Parathyroid adenoma (tissue), 2 donors: ENCODE measurements around the gene SH3BP4.

ENCODE experiments used
- H2AFZ ChIP-seq: fragments of 300-600 bp; sonication (generic); one replicate; pipeline ENCODE4 v1.7.0; 2017; ENCODE audit warnings: antibody characterized with exemption, mild to moderate bottlenecking
- H3K27ac ChIP-seq: fragments of 300-600 bp; sonication (generic); one replicate; pipeline ENCODE4 v1.7.0; 2017
- H3K27me3 ChIP-seq: fragments of 300-600 bp; sonication (generic); one replicate; pipeline ENCODE4 v1.7.0; 2017; ENCODE audit warnings: low read length; ENCODE audit not compliant: control insufficient read depth, insufficient read depth
- H3K36me3 ChIP-seq: fragments of 300-600 bp; sonication (generic); one replicate; pipeline ENCODE4 v1.7.0; 2017; ENCODE audit warnings: low read length; ENCODE audit not compliant: control insufficient read depth, insufficient read depth
- H3K4me1 ChIP-seq: fragments of 300-600 bp; sonication (generic); one replicate; pipeline ENCODE4 v1.7.0; 2017; ENCODE audit warnings: control low read depth
- H3K4me2 ChIP-seq: fragments of 300-600 bp; sonication (generic); one replicate; pipeline ENCODE4 v1.7.0; 2017; ENCODE audit warnings: low read length
- H3K4me3 ChIP-seq: fragments of 300-600 bp; sonication (generic); one replicate; pipeline ENCODE4 v1.7.0; 2017; ENCODE audit warnings: low read depth, low read length
- H3K79me2 ChIP-seq: fragments of 300-600 bp; sonication (generic); one replicate; pipeline ENCODE4 v1.7.0; 2017; ENCODE audit warnings: control low read depth
- H3K9ac ChIP-seq: fragments of 300-600 bp; sonication (generic); one replicate; pipeline ENCODE4 v1.7.0; 2017; ENCODE audit warnings: mild to moderate bottlenecking
- H3K9me3 ChIP-seq: fragments of 300-600 bp; sonication (generic); one replicate; pipeline ENCODE4 v1.7.0; 2017; ENCODE audit warnings: low read length; ENCODE audit not compliant: control insufficient read depth
- CTCF ChIP-seq: fragments of 300-600 bp; sonication (generic); IDR thresholded peaks from one replicate; pipeline ENCODE4 v1.7.0; 2017; ENCODE audit warnings: antibody characterized with exemption, mild to moderate bottlenecking
- donor health status: primary hyperparathyroidism.

SH3BP4 gene

GRCh38 chr2:234968631-234969305 is 17.0 kb downstream of the SH3BP4 start:
- Histone ChIP-seq H2AFZ (no peak overlapping the region), H3K4me3 (no peak overlapping the region), H3K4me2 (no peak overlapping the region), H3K9me3 (no peaks in the 10 kb centered on the region), H3K27me3 (no peaks in the 10 kb centered on the region), H3K79me2 (no peaks in the 10 kb centered on the region), H3K27ac (no peak overlapping the region), H3K9ac (no peak overlapping the region), H3K36me3 (no peaks in the 10 kb centered on the region), H3K4me1 (no peaks in the 10 kb centered on the region)
- no peak for TF ChIP-seq CTCF

GRCh38 chr2:234969306-234970098 is 17.7 kb downstream of the SH3BP4 start:
- Histone ChIP-seq H3K36me3 (no peaks in the 10 kb centered on the region), H3K27me3 (no peaks in the 10 kb centered on the region), H2AFZ (no peak overlapping the region), H3K9me3 (no peaks in the 10 kb centered on the region), H3K4me1 (no peaks in the 10 kb centered on the region), H3K27ac (no peak overlapping the region), H3K79me2 (no peaks in the 10 kb centered on the region), H3K4me3 (no peak overlapping the region), H3K9ac (no peak overlapping the region), H3K4me2 (no peak overlapping the region)
- no peak for TF ChIP-seq CTCF

- no peak overlapping the region for H3K4me2 ChIP-seq
- no peak overlapping the region for H3K27ac ChIP-seq
- no peak overlapping the region for H2AFZ ChIP-seq
- H3K36me3 ChIP-seq, result no peaks in the 10 kb centered on the region
- no peak overlapping the region for H3K4me3 ChIP-seq
- no peak for TF ChIP-seq CTCF
- no peaks in the 10 kb centered on the region for H3K27me3 ChIP-seq
- no peak overlapping the region for H3K9ac ChIP-seq
- H3K79me2 ChIP-seq, result no peaks in the 10 kb centered on the region
- H3K4me1 ChIP-seq, result no peaks in the 10 kb centered on the region
- no peaks in the 10 kb centered on the region for H3K9me3 ChIP-seq
Observed at GRCh38 chr2:234970099-234970440, 18.3 kb downstream of the SH3BP4 start.

- no peak overlapping the region for H3K9ac ChIP-seq
- no peak for TF ChIP-seq CTCF
- H3K36me3 ChIP-seq, result no peaks in the 10 kb centered on the region
- no peak overlapping the region for H3K4me3 ChIP-seq
- H3K4me1 ChIP-seq, result no peaks in the 10 kb centered on the region
- H2AFZ ChIP-seq, result no peak overlapping the region
- H3K27ac ChIP-seq, result no peak overlapping the region
- H3K27me3 ChIP-seq, result no peaks in the 10 kb centered on the region
- no peaks in the 10 kb centered on the region for H3K9me3 ChIP-seq
- no peak overlapping the region for H3K4me2 ChIP-seq
- no peaks in the 10 kb centered on the region for H3K79me2 ChIP-seq
Observed at GRCh38 chr2:234970477-234970882, 18.7 kb downstream of the SH3BP4 start.
